Forelimb muscle (tissue), 1 donor: ENCODE results near the gene NNMT. TPM values are rescaled to one million over a fixed set of nuclear protein-coding genes. Genes with fewer than 3 reads are reported as not detected.

Experiments
- DNase-seq: peaks from one replicate; pipeline ENCODE4 v3.0.0-alpha.2; 2013; ENCODE audit warnings: low read depth
- polyA plus RNA-seq: library from polyadenylated mRNA; unstranded; fragments of 120-200 nt; gene quantifications from one replicate; pipeline ENCODE4 v1.2.1, GENCODE V29; 2013; ENCODE audit not compliant: insufficient read length

NNMT gene
- polyA plus RNA-seq, 1 donor: 58.6 TPM

- DNase-seq: no peak
Observed at GRCh38 chr11:114284914-114285313, 11.3 kb upstream of the NNMT start.

DNA sequence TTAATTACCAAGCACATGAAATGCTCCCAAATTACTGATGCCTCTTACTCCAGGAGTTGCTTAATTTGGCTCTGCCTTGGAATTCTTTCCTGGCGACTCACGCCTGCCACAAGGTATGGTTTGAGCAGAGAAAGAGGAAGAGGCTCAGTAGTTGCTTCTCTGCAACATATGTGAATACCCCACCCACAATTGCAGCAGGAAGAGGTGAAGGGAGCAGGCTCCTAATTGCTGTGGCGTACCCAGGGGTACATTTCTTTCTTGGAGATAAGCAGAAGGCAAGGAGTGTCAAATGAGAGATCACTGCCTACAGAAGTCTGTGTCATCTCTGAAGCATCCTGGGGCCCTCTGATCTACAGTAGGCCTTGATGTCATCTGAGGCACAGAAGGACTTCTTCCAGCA lies 10.6 kb upstream of the NNMT start:
- DNase-seq: no peak

DNA sequence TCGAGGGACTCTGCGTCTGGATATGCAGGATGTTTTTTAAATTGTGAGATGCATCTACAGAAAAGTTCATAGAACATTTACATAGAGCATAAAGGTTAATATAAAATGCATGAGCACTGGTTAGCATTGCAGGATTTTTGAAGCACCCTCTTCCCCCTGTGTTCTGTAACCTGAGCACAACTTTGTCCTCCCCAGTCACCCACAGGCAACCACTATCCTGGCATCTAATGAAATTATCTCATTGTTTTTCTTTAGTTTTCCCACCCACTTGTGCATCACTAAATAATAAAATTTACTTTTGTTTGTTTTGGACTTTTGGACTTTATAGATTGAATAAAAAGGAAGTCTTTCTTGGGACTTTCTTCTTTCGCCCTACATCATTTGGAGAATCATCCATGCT lies 10.0 kb upstream of the NNMT start:
- no peak for DNase-seq

- DNase-seq: no peak
Observed at GRCh38 chr11:114287154-114287553, 9.0 kb upstream of the NNMT start.

- DNase-seq: no peak
Observed at GRCh38 chr11:114288136-114288535, 8.1 kb upstream of the NNMT start.

DNA sequence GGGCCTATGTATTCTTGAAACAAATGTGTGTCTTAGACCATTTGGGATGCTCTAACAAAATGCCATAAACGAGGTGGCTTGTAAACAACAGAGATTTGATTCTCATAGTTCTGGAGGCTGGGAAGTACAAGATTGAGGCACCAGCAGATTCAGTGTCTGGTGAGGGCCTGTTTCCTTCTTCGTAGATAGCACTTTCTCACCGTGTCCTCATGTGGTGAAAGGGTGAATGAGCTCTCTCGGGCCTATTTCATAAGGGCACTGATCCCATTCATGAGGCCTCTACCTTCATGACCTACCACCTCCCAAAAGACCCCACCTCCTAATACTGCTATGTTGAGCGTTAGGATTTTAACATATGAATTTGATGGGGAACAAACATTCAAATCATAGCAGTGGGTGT lies 6.4 kb upstream of the NNMT start:
- no peak for DNase-seq

GRCh38 chr11:114290503-114291235 lies 5.5 kb upstream of the NNMT start:
- DNase-seq: no peak

DNA sequence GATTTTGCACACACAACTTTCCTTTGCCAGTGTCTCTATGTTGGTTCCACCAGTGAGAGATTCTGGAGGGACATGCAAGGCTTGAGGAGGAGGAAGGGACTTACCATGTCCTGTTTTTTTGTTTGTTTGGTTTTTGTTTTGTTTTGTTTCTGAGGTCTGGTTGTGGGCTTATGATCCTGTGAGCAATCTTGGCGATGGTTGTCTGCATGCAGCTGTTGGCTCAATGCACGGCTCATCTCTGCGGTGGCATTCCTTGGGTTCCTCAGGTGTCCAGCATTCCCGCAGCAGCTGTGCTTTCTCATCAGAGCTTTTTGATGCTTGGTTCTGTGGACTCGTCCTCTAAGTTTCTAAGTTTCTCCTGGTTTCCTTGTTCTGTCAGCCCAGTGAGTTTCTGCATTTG lies 4.8 kb upstream of the NNMT start:
- no peak for DNase-seq

GRCh38 chr11:114291842-114292680 lies 4.1 kb upstream of the NNMT start:
- no peak for DNase-seq

DNA sequence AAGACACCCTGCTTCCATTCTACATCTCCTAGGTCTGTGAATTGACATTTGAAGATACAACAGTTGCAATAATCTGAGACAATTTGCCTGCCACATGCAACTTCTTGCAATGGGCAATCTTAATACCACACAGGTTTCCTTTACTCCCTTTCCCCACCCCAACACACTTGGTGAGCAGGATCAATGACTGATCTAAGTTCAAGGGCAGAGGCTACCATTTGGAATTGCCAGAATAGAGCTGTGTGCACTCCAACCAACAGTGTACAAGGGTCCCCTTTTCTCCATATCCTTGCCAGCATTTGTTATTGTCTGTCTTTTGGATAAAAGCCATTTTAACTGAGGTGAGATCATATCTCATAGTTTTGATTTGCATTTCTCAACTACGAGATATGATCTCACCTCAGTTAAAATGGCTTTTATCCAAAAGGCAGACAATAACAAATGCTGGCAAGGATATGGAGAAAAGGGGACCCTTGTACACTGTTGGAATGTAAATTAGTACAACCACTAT lies 2.9 kb upstream of the NNMT start:
- DNase-seq: no peak

DNA sequence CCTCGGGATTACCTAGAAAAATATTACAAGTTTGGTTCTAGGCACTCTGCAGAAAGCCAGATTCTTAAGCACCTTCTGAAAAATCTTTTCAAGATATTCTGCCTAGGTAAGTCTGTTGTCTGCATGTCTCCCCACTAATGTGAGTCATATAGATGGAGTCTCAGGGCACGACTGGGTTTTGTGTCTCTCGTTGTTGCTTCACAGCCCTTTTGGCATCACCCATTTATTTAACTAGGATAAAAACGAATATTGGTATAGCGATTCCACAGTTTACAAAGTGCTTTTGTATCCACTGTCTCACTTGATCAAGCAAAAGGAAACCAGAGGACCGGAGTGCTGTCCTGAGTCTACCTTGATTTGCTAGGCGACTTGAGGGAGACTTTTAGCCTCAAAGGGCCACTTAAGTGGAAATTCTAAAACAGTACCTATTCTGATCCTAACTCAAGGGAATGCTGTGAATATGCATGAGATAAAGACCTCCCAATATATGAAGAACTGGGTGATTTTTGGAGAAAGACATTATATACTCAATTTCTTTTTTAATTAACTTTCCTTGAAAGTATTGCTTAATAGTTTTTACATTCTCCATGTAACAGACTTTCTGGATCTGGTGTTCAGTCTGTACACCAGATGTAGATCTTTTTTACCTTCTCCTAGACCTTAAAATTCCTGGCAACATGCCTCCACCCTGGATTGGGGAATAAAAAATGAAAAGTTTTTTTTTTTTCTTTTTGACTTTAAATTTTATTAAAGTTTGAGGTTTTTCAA lies 590 bp downstream of the NNMT start:
- DNase-seq: no peak

- DNase-seq: no peak
Observed at GRCh38 chr11:114297806-114298709, 1.9 kb downstream of the NNMT start.

DNA sequence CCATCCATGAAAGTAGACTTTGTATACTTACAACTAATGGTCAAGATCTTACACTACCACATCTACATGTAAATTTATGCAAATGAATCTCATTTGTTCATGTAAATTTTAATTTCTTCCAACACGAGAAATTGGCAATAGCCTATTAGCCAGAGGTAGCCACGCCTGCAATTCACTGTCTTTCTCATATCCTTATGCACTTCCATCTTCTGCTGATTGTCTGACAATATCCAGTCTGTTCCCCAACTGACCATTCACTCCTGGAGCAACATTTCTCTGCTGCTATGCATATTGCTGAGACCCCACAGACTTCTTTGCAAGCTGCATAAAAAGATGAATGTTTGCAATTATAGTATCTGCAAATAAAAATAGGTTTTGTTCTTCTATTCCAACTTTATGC lies 2.5 kb downstream of the NNMT start:
- DNase-seq: no peak

- DNase-seq: no peak
Observed at GRCh38 chr11:114301088-114301487, 4.9 kb downstream of the NNMT start.

- DNase-seq: no peak
Observed at GRCh38 chr11:114301927-114302326, 5.7 kb downstream of the NNMT start.

- DNase-seq: no peak
Observed at GRCh38 chr11:114302663-114303062, 6.5 kb downstream of the NNMT start.

- DNase-seq: no peak
Observed at GRCh38 chr11:114304065-114304464, 7.9 kb downstream of the NNMT start.

- DNase-seq: no peak
Observed at GRCh38 chr11:114304969-114305368, 8.8 kb downstream of the NNMT start.

DNA sequence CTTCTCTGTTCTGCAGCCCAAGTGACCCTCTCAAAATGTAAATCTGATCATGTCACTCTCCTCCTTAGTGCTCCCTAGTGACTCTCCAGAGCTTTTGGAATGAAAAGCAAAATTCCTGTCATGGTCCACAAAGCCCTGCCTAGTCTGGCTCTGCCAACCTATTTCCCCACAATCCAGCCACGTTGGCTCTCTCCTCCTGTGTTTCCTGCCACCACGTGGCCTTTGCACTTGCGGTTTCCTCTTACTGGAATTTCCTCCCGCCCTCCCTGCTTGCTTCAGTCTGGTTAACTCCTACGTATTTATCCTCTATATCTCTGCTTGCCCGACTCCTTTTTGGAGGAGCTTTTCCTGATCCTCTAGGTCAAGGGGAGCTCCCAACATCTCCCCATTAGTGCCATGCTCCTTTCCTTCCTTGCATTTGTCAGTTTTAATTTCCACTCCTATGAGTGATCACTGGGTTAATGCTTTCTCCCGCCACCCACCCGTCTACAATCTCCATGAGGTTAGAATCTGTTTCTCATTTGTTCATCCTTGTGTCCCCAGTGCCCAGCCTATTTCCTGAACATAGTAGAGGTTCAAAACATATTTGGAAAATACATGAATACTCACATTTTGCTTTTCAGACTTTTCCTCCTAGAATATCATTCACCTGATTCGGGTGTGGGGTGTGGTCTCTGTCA lies 11.5 kb downstream of the NNMT start:
- no peak for DNase-seq

DNA sequence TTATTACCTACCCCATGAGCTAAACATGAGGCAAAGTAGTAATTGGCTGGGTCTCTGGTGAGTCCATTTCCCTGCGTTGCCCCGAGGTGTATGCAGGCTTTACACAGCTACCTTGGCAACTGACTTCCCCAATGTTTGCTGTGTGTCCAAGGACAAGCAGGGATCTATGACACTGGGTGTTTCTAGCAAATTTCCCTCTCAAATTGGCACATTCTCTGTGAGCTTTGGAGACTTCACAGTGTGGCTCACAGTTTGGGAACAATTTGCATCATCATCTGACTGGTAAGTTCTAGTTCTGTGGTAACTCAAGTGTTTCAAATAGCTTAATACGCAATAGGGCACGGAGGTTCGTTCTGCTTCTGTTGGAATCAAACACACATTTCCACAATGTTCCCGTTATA lies 12.5 kb downstream of the NNMT start:
- DNase-seq: no peak

DNA sequence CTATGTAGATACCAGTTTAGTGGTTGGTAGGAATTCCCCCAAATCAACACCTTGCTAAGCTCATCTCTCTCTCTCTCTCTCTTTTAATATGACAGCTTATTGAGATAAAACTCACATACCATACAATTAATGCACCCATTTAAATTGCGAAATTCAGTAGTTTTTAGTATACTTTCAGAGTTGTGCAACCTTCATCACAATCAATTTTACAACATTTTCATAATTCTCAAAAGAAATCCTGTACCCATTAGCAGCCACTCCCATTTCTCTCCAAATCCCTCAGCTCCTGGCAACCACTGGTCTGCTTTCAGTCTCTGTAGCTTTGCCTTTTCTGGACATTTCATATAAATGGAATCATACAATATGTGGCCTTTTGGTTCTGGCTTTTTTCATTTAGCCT lies 13.3 kb downstream of the NNMT start:
- no peak for DNase-seq
